Hypothalamus (tissue), 51 donors: ENCODE measurements around the gene GLIS1.

Source experiments
- DNase-seq, 51 donors: peaks; one replicate each; lab custom pipeline; 2025; lab: John Stamatoyannopoulos, UW

Gene GLIS1

DNA sequence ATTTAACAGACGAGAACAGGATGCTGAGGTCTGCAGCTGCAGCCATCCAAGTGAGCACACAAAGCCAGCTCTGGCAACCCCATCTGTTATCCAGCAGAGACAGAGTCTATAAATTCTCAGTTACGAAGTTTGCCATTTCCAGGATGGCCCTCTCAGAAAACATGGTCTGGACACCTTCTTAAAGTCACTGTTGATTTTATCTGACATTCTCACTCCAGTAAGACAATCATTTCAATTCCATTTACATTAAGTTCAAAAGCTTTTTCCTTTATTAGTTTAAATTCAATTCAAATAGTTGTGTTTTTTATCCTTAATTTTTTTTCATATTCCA lies 154.2 kb downstream of the GLIS1 start:
- no peak for DNase-seq

DNA sequence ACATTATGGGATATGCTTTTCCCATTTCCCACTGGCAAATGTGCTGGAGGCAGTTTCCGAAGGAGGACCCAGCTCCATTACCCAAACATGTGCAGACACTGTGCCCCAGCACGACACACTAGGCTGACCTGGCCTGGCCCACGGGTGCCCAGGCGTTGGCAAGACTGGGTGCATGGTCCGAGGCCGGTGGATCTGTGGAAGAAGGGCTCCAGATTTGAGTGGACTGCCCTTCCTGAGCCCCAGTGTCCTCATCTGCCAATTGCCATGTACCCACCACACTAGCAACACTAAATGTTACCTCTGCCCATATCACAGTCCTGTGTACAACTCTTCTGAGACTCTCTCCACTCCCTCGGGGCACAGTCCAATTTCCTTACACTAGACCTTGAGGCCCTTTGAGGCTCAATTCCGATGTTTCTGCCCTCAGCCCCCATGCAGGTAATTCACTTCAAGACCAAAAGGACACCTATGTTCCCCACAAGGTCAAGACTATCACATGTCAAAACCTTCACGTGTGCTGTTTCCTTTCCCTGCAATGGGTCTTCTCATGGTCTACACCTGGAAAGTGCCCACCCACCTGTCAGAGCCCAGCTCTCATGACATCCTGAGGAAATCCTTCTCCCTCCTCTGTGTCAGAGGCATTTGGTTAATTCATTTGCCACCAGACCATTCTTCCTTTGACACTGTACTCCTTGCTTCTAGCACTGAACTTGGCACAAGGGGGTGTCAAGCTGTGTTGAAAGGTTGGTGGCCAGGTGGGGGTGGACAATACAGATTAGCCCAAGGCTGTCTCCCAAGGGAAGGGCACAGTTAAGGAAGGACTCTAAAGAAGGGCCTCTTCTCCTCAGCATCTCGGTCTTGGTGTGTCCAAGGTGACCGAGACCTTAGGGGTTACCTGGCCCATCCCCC lies 154.8 kb downstream of the GLIS1 start:
- no peak for DNase-seq

DNA sequence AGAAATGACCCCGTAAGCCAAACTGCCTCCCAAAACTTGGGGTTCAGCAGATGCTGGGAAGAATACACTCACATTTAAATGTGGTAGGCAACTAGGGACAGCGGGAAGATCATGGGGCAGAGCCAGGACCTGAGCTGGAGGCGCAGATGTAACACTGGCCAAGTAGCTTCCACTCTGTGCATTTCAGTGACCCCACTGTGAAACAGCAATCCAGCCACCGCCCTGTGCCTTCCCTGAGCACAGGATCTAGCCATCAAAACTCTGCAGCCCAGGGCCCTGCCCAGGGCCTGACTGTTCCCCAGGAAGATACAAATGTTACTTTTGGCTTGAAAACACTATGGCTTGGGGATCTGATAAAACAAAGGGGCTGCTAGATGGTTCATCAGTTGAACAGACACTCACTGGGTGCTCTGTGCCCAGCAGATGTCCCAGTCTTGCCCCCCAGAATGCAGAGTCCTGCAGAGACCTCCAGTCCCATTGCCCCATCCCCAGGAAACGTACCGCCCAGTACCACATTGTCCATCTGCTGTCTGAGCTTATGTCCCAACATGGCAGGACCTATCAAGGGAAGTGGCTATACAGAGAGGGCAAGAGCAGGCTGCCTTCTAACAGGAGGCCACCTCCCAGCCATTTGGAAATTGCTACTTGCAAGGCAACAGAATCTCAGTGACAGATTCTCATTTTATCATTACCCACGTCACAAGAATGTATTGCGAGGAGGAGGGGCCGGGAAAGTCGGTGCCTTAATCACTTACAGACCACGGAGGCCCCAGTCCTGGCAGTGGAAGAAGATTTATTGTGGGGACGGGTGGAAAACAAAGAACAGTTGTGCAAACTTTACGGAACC lies 155.7 kb downstream of the GLIS1 start:
- DNase-seq = no peak

DNA sequence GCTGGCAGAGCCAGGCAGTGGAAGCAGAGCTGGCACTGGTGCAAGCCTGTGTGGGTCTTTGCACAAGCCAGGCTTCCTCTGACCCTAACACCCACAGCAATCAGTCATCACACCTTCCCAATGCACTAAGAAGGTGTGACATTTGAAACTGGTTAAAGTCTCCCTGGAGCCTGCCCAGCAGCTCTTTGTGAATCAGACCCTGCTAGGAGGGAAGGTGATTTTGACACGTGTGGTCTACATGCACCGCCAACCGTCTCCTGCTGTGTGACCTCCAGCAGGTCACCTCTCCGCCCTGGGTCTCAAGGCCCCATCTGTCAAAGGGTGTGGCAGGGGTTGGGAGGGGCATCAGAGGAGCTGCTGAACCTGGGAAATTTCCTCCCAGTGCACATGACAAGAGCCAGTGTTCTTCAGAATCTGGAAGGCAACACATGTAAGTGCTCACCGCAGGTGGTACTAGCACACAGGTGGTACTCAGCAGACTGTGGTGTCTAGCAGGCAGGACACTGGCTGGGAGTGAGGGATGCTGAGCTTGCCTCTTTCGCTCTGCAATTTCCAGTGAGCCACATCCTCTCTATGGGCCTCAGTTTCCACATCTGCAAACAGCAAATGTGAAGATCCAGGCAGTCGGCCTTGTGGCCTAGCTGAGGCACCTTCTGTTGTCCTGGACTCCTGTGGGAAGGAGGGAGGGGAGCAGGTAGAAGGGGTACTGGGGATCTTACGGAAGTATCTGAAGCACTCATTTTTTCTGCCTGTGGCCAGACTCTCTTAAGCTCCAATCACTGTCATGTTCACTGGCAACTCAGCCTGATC lies 156.5 kb downstream of the GLIS1 start:
- DNase-seq = no peak

DNA sequence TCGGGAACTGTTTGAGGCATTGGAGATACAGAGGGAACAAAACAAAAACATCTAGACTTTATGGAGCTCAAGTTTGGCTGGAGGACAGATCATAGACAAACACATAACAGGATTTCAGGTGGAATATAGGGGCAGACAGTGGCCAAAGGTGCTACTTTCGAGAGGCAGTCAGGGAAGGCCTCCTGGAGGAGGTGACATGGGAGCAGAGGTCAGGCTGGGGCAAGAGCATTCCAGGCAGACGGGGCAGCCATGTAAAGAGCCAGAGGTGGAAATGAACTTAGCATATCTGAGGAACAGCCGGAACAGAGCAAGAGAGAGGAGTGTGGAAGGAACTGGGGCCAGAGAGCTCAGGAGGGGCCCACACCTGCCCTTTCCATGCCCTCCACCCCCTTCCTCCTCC lies 157.5 kb downstream of the GLIS1 start:
- no peak for DNase-seq

DNA sequence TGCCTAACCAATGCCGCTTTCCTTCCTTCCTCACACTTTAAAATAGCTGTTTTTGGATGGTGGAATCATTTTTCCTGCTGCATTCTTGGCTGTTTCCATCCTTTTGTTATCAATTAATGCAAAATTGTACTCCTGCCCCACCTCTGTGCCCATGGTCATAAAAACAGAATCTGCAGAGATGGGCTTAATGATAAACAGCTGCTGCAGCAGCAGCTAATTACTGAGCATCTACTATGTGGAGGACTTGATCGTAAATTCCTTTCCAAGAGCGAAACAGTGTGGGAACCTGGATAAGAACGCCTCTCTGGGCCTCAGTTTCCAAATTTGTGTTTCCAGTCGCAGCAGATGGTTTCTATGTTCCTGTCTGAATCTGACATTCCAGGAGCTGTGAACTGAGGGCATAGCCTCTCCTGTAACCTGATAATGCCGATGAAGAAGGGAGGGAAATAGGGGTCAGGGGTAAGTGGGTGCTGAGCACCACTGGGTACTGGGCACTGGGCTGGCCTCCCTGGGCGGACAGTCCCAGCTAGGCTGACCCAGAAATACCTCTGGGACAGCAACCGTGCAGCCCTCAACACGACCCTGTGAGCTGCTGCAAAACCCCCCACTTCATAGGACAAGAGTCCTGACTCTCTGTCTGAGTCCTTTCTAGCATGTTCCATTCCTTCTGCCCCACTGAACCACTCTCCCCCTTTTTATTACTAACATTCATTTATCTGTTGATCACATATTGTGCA lies 158.1 kb downstream of the GLIS1 start:
- no peak for DNase-seq

DNA sequence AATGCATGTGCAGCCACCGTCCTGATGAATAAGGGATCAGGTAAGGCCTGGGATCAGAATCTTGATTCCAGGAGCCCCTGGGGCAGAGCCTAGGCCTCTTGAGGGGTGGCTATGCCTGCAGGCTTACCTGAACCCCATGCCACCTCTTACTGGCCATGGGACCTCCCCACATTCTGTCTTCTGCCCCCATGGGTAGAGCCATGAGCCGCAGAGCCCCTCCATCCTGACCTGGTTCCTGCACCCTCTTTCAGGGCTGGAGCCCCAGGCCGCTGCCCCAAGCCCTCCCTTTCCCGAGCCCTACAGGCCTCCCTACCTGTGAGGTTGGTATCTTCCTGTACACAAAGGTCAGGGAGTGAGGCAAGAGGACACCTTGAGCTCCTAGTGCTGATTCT lies 159.0 kb downstream of the GLIS1 start:
- DNase-seq = no peak

DNA sequence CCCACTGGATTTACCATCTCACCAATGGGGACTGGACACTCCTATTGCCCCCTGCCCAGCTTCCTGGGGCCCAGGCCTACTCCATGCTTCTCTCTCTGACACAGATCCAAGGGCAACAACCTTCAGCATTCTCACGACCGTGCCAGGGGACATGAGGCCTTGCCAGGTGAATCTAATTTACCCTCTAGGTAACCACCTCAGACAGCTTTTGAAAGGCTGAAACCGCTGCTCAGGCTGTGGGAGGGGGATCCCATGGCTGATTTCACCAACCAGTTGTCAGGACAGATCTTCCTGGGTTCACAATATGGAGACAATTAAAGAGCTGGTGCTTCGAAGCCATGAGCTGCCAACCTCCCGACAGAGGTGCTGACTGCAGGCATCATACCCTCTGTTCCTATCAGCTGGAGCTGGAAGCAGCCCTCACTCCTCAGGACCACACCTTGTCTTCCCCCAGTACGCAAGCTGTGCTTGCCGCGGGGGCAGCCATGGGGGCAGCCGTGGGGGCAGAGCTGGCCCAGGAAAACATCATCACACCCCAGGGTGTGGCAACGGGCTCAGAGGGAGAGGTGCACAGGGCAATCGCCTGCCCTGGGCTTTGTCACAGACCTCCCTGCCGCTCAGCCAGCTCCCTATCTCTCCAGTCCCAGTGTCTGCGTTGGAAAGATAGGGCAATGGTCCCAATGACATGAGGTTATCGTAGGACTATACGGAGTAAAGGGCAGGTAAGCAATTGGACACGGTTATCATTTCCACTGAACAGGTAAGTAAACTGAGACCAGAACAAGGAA lies 159.5 kb downstream of the GLIS1 start:
- no peak for DNase-seq

DNA sequence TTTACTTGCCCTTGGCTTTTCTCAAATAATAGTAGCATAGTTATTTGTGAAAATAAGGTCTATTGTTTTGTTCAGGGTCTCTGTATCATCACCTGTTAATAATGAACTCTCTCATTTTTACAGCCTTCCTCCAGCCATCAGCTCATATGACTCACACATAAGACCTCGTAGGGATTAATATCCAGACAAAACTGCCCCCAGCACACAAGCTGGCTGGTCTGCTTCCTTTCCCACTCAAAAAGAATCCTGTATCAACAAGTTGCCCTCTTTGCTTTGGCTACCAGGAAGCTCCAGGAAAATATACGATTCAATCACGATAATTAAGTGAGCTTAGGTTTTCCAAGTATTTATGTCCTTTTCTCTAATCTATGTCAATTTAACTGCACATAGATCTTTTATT lies 160.6 kb downstream of the GLIS1 start:
- no peak for DNase-seq

DNA sequence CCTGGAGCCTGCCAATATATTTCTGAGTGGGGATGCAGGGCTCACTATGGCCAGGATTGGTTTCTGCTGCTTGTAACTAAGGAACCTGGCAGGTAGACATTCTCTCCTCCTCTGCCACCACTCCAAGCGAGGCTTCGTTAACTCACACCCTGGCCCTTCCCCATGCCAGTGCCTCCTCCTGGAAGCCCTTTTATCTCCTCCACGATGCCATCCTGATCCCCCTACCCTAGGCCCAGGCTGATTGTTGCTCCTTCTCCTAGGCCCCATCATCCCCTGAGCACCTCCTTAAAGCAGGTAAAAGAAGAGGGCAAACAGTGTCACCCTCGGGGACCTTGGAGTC lies 161.2 kb downstream of the GLIS1 start:
- DNase-seq = no peak

DNA sequence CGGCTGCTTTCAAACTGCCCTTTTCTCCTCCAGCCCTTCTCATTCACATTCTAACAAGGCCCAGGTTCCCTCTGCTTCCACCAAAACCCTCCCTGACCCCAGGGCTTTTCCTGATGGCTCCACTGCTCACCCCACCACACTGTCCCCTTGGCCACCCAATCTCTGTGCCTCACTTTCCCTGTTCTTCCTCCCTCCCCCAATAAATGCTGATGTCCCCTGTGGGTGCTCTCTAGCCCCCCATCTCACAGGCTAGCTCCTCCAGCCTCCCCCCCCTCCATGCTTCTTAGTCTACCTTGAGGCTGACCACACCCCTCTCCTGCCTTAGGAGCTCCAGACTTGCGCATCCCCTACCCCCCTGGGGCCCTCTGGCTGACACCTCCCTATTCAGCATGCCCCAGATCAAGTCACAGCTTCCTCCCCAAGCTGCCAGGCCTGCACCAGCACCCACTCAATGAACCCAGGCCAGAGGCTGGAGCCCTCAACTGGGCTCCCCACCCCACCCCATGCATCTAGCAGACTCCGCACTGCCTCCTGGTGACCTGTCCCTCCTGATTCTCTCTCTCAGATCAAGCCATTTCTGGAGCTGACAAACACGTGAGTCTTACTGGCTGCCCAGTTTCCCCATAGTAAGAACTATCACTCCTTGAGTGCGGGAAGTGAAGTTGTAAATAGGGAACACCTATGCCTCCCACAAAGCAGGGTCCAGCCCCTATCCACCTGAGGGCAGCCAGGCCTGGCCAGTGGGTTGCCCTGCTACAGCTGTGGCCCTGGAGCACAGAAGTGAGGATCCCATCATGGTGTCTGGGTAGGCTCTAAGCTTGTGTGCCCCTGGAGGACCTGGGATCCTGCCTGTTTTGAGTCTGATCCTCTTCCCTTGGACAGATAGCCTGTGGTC lies 161.9 kb downstream of the GLIS1 start:
- no peak for DNase-seq

DNA sequence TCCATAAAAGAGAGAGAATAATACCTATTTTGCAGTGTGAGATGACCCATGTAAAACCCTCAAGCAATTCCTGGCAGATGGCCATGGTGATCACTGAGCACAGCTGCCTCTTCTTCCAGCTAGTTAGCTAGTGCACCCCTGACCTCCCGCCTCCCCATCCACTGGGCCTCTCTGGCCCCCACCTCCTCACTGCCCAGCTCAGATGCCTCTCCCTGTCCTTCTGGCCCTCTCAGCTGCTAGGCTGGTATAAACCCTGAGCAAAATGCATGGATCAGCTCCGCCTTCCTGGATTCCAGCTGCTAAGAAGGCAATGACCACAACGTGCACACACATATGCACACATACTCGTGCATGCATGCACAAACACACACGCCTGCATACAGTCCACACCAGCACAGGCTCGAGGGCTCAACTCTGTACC lies 162.6 kb downstream of the GLIS1 start:
- no peak for DNase-seq

DNA sequence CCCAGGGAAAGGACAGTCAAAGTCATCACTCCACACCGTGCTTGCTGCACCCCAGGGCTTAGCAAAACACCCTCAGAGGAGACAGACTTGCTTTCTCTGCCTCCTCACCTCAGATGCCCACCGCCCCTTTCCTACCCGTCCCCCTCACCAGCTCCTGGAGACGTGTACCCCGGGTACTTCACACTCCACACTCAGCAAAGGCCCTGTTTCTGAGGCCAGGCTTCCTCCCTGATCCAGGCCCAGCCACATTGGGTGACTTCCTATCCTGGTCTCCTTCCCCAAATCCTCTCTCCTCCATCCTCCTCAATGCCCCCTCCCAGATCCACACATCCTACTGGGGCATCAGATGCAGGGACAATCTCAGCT lies 163.0 kb downstream of the GLIS1 start:
- DNase-seq = no peak

DNA sequence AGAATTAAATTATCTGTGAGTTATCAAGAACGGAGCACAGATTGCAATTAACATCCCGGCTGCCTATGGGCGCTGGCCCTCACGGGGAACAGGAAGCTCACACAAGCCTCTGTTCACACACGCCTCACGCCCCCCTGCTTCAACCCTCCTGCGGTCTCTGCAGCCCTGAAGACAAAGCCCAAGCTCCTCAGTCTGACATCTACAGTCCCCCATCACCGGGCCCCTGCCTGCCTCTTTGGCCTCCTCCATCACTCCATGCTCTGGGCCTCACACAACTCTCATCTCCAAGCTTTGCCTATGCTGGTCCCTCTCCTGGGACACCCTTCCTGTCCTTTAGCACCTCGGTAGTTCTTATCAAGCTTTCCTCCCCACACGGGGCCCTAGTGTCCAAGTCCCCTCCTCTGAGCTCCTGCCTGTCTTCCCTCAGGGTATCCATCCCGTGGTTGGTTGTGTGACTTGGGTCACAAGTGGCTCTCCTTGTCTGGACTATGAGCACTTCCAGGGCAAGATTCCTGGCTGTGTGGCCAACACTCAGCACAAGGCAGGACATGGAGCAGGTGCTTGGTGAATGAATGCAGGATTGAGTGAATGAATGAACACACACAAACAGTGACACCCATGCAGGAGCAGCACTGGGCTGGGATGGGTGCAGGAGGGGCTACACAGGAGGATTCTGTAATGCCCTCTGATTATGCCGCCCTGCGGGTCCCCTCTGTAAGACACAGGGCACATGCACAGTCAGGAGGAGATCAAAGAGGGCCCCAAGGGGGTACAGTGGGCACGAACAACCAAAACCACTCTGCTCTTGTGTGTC lies 163.6 kb downstream of the GLIS1 start:
- DNase-seq = no peak

DNA sequence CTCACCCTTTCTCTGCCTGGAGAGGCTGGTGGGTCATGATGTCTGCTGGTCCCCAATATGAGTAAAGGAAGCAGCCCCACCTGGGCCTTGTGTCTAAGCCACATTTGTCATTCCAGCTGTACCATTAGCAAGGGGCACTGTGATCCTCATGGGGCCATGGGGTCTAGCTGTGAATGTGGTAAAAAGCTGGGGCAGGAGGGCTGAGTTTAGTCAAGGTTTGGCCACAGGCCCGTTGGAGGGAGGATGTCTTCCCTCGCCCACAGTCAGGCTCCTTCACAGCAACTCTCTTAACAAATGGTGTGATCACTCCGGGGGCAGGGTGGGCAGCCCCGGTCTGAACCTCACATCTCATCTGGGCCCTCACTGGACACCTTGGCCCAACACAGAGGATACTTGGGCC lies 164.3 kb downstream of the GLIS1 start:
- DNase-seq = no peak

DNA sequence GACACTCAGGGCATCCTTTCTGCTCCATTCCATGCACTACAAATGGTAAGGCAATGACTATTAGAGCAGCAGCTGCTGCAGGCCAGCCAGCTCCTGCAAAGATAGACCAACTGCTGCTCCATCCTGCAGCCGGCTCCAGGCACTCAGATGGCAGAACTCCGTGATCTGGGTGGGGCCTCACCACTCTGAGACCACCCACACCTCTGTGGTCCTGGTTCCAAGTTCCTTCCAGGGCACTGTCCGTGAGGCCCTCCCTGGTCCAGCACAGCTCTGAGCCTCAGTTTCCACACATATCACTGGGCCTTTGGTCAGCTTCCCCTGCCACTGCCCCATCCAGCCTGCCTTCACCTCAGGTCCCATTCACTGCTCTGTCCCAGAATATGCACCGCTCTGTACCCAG lies 165.0 kb downstream of the GLIS1 start:
- DNase-seq = no peak

DNA sequence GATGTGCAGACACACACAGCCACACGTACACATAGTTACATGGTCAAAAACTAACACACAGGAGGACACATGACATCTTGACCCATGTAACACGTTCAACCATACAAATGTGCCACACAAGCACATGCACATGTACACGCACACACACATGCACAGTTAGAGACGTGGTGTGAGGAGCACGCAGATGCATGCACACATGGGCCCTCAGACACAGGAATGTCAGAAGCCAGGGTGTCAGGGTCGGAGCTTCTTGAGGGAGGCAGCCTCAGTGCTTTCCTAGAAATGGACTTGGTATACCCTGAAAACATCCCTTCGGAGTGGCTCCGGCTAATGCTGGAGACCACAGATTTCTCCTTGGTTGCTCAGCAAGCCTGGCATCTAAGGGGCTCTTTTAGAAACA lies 165.4 kb downstream of the GLIS1 start:
- DNase-seq = no peak

DNA sequence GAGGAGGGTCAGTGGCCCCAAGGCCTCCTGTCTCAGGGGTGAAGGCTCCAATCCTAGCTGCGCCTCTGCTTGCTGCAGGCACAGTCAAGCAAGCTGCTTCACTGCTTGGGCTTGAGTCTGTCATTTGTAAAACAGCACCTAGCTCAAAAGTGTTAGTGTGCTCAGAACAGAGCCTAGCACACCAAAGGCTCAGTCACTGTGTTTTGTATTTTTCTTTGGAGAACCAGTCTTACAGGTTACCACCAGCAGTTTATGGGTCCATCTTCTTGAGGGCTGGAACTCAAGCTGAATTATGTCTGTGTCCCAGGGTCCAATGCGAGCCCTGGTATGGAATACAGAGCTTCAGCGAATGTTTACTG lies 166.2 kb downstream of the GLIS1 start:
- DNase-seq = peak in 1 of 51 donors; percentile 27
